ENCODE data around the gene TICAM2.

Gene TICAM2

DNA sequence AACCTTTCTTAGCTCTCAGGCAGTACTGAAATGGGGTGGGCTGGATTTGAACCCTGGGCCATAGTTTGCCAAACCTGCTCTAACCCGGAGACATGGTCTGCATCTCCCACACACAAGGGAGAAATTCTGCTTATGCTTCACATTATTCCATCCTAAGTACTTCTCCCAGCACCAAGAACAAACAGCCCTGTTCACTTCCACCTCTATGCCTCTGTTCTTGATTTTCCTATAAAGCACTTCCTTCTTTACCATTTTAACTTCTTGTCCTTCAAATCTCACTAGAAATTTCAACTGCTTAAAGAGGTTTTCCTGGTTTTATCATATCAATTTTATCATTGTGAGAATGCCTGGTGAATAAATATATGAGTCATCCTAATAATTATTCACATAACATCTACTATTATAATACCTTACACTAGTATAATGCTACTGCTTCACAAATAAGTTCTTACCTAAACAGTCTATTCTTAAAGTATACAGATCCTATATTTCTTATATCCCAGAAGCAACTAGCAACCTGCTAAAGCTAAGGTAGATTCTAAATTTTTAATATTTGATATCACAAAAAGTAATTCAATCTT is 70.4 kb downstream of the TICAM2 start:
- DNase-seq (ENCODE audit: low spot score) = no peak

DNA sequence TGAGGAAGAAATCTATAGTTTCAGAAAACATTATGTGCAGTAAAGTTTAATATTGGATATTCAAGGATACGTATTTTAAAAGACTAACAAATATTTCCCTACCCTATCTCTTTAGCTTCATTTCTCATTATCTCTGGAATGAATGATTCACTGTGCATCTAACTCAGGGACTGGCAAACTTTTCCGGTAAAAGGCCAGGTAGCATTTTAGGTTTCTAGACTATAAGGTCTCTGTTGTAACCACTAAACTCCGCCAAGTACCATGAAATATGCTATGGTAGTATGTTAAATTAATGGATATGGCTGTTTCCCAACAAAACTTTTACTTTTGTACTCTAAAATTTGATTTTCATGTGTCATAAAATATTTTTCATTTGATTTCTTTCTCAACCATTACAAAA is 70.9 kb downstream of the TICAM2 start:
- DNase-seq (ENCODE audit: low spot score) = no peak

DNA sequence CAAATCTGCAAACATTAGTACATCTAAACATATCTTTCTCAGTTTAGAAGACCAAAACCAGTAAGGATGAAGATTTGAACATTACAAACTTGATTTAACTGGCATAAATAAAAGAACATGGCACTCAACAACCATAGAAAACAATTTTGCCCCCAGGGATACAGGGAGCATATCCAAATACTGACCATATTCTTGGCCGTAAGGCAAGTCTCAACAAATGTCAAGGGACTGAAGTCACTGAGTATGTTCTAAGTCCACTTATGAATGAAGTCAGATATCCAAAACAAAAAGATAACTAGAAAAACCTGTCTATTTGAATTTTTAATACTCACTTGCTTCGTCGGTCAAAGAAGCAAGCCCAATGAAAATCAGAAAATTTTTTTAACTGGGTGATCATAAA is 71.9 kb downstream of the TICAM2 start:
- DNase-seq (ENCODE audit: low spot score) = no peak
